Germinal center (tissue), 1 donor: ENCODE measurements around the gene COPS7A.
A peak's percentile ranks its signal among the peaks of the same experiment; 100 is the strongest.

ENCODE experiments used
- DNase-seq: peaks from one replicate; pipeline ENCODE4 v3.0.0; 2012; ENCODE audit warnings: mixed read lengths, low spot score

Gene COPS7A

DNA sequence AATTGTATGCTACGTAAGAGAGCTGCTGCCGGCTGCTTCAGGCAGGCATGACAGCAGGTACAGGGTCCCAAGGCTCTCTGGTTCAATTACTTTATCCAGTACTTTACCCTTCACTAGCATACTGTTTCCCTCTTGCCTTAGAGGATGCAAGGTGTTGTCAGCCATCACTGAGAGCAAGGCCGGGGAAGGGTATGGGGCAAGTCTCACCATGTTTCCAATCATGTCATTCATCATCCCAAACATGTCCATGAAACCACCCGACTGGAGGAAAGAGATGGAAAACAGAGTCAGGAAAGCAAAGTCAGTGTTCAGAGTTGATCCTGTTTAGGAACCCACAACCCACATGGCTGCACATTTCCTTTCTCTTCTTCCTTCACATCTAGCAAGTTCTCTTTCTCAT lies 26.7 kb downstream of the COPS7A start:
- DNase-seq = no peak

GRCh38 chr12:6751767-6752166 lies 27.9 kb downstream of the COPS7A start:
- no peak for DNase-seq

- DNase-seq = no peak
Observed at GRCh38 chr12:6752167-6752920, 28.5 kb downstream of the COPS7A start.

- DNase-seq = peak; percentile 98
Observed at GRCh38 chr12:6752921-6753771, 29.3 kb downstream of the COPS7A start, which contains the start of gene MLF2. MLF2 (minus strand) TSS chr12:6753141; CDS start chr12:6752334, 807 bp downstream.

DNA sequence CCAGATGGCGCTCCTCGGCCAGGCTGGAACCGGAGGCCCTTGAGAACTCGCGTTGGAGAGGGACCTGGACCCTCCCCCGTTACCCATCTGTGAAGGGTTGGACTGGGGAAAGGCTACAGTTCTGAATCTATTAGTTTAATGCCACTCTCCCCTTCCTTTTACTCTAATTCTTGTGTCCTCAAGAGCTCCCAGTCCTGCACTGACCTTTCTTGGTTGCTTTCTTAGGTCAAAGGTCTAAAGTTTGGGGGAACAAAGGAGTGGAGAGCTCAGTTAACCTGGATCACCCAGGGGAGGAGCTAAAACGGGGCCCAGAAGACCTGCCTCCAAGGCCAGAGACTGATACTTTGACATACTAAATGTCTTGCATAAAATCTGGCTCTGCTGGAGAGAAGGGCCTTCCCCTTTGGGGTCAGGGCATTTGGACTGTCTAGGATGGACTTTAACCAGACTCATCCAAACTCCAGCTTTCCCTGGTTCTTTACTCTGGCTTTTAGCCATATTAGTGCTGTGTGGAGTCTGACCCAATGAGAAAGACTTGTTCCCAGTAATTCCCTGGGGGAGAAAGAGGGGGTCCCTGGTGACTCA lies 30.0 kb downstream of the COPS7A start:
- DNase-seq = no peak

GRCh38 chr12:6754411-6754810 lies 30.6 kb downstream of the COPS7A start:
- DNase-seq = no peak

DNA sequence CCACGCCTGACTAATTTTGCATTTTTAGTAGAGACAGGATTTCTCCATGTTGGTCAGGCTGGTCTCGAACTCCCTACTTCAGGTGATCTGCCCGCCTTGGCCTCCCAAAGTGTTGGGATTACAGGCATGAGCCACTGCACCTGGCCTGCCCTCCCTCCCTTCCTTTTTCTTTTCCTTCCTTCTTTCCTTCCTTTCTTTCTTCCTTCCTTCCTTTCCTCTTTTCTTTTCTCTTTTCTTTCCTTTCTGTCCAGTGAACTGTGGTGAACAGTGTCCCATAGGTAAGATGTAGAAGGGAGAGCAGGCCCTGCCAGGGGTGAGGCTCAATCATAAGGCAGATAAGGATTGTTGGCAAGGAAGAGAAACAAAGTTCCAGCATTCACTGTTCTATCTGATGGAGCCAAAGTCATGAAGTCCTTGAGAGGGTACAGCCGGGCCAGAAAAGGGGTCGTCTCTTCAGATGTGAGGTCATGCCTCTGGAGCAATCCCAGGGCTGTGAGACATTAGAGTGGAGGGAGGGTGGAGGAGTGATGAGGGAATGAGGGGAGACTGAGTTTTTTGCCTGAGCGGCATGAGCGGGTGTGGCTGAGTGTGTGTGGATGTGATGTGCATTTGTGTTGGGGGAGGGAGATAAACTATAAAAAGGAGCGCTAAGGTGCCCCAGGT lies 33.3 kb downstream of the COPS7A start:
- no peak for DNase-seq

DNA sequence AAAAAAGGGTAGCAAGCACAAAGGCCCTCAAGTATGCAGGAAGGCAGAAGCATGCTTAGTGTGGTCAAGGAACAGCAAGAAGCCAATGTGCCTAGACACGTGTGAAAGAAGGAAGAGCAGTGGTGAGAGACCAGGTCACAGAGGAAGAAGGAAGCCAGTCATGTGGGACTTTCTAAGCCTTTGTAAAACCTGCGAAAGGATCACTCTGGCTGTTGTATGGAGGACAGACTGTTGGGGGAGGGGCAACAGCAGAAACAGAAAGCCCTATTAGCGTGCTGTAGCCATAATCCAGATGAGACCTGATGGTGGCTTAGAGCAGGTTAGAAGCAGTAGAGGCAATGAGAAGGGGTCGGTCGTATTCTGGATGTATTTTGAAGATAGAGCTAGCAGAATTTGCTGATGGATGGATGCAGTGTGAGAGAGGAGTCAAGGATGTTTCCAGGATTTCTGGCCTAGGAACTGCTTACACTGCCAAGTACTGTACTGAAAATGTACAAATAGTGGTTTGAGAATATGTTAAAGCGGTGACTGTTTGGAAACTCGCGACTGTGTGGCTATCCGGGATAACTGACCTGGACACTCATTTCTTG lies 34.8 kb downstream of the COPS7A start:
- DNase-seq = no peak

DNA sequence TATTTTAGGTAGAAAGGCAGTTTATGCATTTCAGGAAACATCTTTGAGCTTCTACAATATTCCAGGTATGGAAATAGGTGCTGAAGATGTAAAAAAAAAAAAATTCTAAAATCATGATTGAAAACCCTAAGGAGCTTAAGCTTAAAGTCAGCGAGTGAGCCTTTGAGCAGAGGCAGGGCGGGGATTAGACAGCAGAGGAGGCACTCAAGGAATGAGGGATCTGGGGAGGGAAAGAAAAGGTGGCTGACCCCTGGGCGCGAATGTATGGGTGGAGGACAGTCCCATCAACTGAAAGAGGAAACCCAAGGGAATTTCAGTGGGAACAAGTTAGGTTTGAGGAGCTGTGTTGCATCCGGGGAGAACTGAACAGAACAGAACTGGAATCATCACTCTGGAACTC lies 35.9 kb downstream of the COPS7A start:
- no peak for DNase-seq

DNA sequence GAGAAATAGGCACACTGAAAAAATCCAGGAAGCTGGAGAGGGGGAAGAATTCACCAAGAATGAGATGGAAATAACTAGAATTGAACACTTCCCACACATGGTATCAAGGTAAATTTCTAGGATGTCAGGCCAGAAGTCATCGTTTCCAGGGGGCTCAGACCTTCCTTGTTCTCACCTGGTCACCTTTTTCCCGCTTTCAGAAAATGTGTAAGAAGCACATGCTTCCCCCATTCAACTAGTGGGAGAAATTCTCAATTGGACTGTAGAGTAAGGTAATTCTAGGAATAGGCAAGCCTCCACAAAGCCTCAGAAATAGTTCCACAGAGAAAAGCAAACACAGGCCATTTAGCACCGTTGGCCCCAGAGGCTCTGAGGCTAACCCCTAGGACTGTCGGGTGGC lies 39.5 kb downstream of the COPS7A start:
- DNase-seq = no peak

GRCh38 chr12:6764011-6764828 lies 40.4 kb downstream of the COPS7A start:
- peak; percentile 97 for DNase-seq

DNA sequence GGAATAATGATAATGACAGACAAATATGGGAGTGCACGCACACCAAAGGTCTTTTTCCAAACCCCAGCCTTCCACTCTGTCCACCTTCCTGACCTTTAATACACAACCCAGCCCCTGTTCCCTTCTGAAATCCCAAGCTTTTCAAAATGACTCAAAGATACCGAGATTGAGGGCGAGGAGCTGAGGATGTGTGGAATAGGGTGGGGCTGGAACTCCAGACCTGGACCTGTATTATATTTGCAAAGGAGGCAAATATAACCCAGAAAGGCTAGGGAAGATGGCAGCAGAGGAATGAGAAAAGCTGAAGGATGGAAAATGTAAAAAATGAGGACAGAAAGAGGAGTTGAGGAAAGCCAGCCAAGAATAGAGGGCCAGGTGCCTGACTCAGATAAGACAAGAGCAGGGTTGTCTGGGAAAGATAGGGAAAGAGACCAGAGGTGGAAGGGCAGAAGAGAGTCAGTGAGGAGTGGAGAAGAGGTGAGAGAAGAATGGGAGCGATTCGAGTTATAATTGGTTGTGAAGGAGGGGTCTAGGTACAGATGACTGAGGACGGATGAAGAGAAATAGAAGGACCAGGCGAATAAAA lies 41.3 kb downstream of the COPS7A start:
- DNase-seq = no peak

GRCh38 chr12:6765634-6766581 lies 42.1 kb downstream of the COPS7A start, which contains the start of gene PTMS:
PTMS (plus strand) TSS chr12:6766363; CDS start chr12:6766706, 343 bp downstream.
- peak; percentile 47 for DNase-seq

GRCh38 chr12:6766651-6767349 lies 43.0 kb downstream of the COPS7A start:
- peak; percentile 72 for DNase-seq

DNA sequence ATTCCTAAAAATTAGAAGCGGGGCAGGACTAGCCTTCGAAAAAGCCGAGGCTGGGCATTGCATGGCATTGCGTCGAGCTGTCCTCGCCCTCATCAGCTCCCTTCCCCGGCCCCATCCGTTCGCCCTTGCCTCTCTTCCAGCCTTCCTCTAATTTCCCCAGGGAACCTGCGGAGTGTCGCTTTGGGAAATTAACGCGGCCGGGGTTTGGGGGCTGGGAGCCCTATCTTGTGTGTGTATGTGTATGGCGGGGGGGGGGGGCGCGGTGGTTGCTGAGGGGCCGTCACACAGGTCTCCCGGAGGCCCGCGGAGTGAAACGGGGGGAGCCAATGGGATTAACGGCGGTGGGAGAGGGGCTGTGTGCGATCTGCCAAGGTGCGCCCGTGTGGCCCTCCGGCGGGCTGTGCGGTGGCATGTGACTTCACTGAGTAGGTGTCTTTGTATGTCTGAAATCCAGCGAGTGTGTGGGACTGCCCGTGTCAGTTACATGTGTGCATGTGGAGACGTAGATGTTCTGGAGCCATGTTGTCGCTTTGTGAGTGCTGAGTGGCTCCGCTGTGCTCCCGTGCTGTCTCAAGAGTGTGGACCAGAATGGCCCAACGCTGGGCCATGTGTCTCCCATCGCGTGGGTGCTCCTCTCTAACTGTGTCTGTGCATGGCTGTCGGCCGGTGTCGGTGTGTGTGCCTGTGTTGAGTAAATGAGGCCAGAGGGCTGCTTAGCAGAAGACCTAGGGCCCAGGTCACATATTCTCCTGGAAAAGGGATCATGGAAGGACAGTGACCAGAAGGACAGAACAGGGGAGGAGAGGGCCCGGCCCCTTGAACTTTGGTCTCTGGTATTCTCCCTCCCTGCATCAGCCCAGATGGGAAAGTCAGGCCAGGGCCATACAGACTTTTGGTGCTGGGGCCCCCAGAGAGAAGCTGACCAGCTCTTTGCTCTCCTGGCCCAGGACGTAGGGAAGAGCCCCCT lies 43.8 kb downstream of the COPS7A start:
- DNase-seq = no peak

DNA sequence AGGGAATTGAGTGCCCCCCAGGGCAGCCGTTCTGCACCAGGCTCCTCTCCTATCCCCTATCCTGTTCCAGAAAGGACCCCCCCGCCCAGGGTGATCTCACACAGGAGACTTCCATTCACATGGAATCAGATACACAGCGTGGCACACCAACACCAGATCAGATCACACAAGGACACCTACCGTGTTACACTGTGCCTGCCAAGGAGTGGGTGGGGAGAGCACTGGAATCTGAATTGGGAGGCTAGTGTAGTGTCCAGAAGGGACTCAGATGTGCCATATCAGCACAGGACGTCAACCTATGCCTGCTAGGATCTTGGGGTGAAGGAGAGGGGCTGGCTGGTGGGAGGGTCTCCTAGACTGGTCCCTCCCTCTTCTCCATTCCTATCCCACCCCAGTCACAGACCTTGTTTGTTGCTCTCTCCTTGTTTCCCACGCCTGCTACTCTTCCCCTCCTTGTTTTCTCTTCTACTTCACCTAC lies 44.6 kb downstream of the COPS7A start:
- DNase-seq = no peak

DNA sequence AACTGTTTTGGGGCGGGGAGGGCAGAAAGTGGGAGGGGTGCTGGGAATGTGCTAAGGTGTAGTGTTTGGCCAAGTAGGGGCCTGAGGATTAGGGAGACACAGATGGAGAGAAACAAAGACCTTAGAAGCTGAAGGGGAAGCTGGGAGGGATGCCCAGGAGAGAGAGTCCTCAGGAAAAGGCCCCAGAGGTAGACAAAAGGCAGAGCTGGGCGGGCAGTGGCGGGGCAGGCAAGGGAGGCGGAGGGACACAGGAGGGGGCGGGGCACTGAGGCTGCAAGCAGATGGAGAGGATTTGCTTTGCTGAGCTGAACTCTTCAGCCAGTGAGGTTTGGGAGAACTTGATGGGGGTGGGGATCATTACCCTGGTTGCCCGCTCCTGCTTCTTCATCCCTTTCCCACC lies 45.1 kb downstream of the COPS7A start:
- no peak for DNase-seq
